DND-41 (cell line): ENCODE data around the gene VAMP2.

Experiments
- ATAC-seq: fragments of 200-7000 bp; cut with Tn5 transposase; 3 replicates; pipeline ENCODE4 v1.9.1; 2021; ENCODE audit warnings: low read depth; ENCODE audit not compliant: insufficient read depth
- DNase-seq: peaks from one replicate; pipeline ENCODE4 v3.0.0-alpha.2; 2020
- H2AFZ ChIP-seq: 2 replicates; pipeline ENCODE4 v1.6.0; 2012; ENCODE audit warnings: low read depth, low read length
- H3K27ac ChIP-seq: 2 replicates; pipeline ENCODE4 v1.5.1; 2012; ENCODE audit warnings: low read length, inconsistent platforms
- H3K27me3 ChIP-seq: fragments of 200-600 bp; sonication (generic); 2 replicates; pipeline ENCODE4 v1.6.0; 2012; ENCODE audit warnings: low read length, mild to moderate bottlenecking, inconsistent platforms; ENCODE audit not compliant: insufficient read depth, poor library complexity
- H3K36me3 ChIP-seq: 2 replicates; pipeline ENCODE4 v1.5.1; 2012; ENCODE audit warnings: low read length, inconsistent platforms; ENCODE audit not compliant: insufficient read depth
- H3K4me1 ChIP-seq: 2 replicates; pipeline ENCODE4 v1.5.1; 2012; ENCODE audit warnings: mild to moderate bottlenecking, low read length; ENCODE audit not compliant: insufficient read depth
- H3K4me2 ChIP-seq: 2 replicates; pipeline ENCODE4 v1.6.0; 2012; ENCODE audit warnings: mild to moderate bottlenecking, moderate library complexity, low read length, inconsistent platforms; ENCODE audit not compliant: insufficient read depth
- H3K4me3 ChIP-seq, 2 experiments: fragments of 200-600 bp in 1 of 2; shearing (Covaris generic) in 1 of 2; 2 replicates each; pipeline ENCODE4 v1.5.1; 2012 to 2016; ENCODE audit warnings: inconsistent platforms in 2 of 2, low read length in 2 of 2, mild to moderate bottlenecking in 2 of 2, low read depth in 1 of 2, moderate library complexity in 1 of 2
- H3K79me2 ChIP-seq: 2 replicates; pipeline ENCODE4 v1.6.0; 2012; ENCODE audit warnings: low read length, inconsistent platforms; ENCODE audit not compliant: insufficient read depth
- H3K9ac ChIP-seq: 2 replicates; pipeline ENCODE4 v1.6.0; 2012; ENCODE audit warnings: low read depth, mild to moderate bottlenecking, inconsistent platforms, low read length, moderate library complexity
- H3K9me3 ChIP-seq: 2 replicates; pipeline ENCODE4 v1.5.1; 2012; ENCODE audit warnings: low read length, moderate library complexity, mild to moderate bottlenecking, inconsistent platforms; ENCODE audit not compliant: insufficient read depth, severe bottlenecking
- H4K20me1 ChIP-seq: 2 replicates; pipeline ENCODE4 v1.6.0; 2012; ENCODE audit warnings: low read length; ENCODE audit not compliant: insufficient read depth
- EZH2 ChIP-seq: IDR thresholded peaks from 3 replicates; pipeline ENCODE4 v1.6.1; 2012; ENCODE audit warnings: borderline replicate concordance, low read depth, mild to moderate bottlenecking, moderate library complexity, low read length, inconsistent platforms; ENCODE audit not compliant: severe bottlenecking
- TF ChIP-seq, protein P1 (sequence below): IDR thresholded peaks from 2 replicates; pipeline ENCODE4 v1.5.1; 2012; ENCODE audit warnings: borderline replicate concordance, low read length, moderate library complexity, mild to moderate bottlenecking; ENCODE audit not compliant: poor library complexity, severe bottlenecking; ENCODE audit errors: extremely low read depth

VAMP2 gene

DNA sequence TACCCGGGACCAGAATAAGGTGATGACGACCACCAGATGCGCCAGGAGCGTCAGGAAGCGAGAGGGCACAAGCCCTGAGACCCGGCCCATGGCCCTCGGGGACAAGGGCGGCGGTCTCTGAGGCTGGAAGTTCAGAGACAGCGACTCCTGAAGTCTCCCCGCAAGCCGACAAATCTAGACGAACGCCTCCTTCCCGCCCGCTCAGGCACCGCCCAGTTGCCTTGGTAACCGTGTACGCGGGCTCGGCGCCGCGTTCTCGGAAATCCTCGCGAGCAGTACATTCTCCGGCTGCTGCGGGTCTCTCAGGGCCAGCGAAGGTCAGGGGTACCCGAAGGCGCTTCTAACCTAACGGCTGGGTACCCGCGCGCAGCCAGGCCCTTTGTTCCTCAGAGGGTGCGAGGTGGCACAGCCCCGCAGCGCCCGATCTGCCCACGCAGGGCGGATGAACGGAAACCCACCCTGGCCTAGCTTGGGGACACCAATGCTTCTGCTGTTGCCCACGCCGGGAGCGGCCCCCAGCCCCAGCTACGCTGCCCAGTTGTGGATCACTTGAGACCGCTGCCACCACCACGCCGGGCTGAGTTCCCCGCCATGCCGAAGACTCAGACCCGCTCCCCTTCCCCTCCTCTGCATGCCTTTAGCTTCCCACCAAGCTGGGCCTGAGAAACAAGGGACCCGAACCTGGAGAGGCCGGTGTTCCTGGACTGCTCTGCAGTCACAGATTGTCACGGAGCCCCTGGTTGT lies 13.6 kb upstream of the VAMP2 start, which contains the start of gene TMEM107:
TMEM107 (minus strand) TSS at position 184 of the 744 bp plus-strand sequence; CDS start at position 90, 94 bp downstream.
- Histone ChIP-seq H3K4me2 (peak within 1 kb of the TSS; percentile 80), H3K36me3 (no peaks in the 10 kb centered on the region; the same call in 1 of the 2 replicates), H3K9me3 (no peaks in the 10 kb centered on the region), H3K79me2 (peaks cover 18% of the 10 kb centered on the region), H3K4me1 (peaks cover 51% of the 10 kb centered on the region), H3K4me3 (peak within 1 kb of the TSS; percentile 40 to 78), H4K20me1 (no peaks in the 10 kb centered on the region), H3K27me3 (no peaks in the 10 kb centered on the region), H2AFZ (peak within 1 kb of the TSS; percentile 84), H3K9ac (peak within 1 kb of the TSS; percentile 74), H3K27ac (peak within 1 kb of the TSS; percentile 81)
- ATAC-seq = peak; percentile 67
- peak; percentile 91 for DNase-seq
- TF ChIP-seq, protein P1, sequence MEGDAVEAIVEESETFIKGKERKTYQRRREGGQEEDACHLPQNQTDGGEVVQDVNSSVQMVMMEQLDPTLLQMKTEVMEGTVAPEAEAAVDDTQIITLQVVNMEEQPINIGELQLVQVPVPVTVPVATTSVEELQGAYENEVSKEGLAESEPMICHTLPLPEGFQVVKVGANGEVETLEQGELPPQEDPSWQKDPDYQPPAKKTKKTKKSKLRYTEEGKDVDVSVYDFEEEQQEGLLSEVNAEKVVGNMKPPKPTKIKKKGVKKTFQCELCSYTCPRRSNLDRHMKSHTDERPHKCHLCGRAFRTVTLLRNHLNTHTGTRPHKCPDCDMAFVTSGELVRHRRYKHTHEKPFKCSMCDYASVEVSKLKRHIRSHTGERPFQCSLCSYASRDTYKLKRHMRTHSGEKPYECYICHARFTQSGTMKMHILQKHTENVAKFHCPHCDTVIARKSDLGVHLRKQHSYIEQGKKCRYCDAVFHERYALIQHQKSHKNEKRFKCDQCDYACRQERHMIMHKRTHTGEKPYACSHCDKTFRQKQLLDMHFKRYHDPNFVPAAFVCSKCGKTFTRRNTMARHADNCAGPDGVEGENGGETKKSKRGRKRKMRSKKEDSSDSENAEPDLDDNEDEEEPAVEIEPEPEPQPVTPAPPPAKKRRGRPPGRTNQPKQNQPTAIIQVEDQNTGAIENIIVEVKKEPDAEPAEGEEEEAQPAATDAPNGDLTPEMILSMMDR = peak; percentile 29
- no peak for TF ChIP-seq EZH2

DNA sequence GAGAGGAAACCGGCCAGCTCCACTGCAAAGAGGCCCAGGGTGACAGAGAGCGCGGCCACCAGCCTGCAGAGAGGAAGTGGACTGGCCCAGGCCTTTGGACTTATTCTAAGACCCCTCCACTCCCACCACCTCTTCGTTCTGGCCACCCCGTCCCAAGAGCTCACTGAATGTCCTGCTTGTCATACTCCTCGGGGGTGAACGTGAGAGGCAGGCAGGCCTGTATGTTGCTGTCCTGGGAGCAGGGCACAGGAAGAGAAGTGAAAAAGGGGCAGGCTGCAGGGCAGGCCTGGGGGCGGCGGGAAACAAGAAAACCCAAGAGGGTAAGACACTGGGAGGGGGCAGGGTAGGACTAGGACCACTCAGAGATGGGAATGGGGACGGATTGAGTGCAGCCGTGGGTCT lies 13.0 kb upstream of the VAMP2 start:
- Histone ChIP-seq H3K4me3 (peak overlapping the region; percentile 40 to 78), H3K9me3 (no peaks in the 10 kb centered on the region), H3K4me1 (peaks cover 54% of the 10 kb centered on the region), H4K20me1 (no peaks in the 10 kb centered on the region), H3K79me2 (peaks cover 18% of the 10 kb centered on the region), H3K9ac (peak overlapping the region; percentile 74), H2AFZ (peak overlapping the region; percentile 84), H3K27me3 (no peaks in the 10 kb centered on the region), H3K4me2 (peak overlapping the region; percentile 80), H3K27ac (peak overlapping the region; percentile 81), H3K36me3 (no peaks in the 10 kb centered on the region; the same call in 1 of the 2 replicates)
- DNase-seq (peak; percentile 30), ATAC-seq (peak; percentile 20)
- TF ChIP-seq, protein P1 = no peak
- TF ChIP-seq EZH2 = no peak

DNA sequence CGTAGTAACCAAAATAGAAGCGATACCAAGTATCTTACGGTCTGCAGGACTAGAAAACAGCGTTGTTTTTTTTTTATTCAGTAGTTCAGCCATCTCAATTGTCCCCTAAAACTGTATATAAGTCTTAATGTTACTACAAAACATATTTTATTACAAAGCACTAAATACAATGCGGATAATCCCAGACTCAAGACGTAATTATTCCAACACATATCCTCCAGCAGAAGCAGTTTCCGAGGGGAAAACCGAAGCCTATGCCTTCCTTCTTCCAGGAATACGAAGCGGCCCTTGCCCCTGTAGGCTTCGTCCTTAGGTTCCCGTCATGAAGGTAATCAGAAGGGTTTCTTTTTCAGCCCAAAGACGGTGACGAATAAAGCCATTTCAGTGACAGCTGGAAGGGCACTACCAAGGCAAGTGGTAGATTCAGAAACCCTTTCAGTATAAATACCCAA lies 11.1 kb upstream of the VAMP2 start:
- Histone ChIP-seq H3K36me3 (no peaks in the 10 kb centered on the region; the same call in 1 of the 2 replicates), H3K9me3 (no peaks in the 10 kb centered on the region), H3K27me3 (no peaks in the 10 kb centered on the region), H3K4me1 (peaks cover 54% of the 10 kb centered on the region), H2AFZ (peak overlapping the region; percentile 54), H4K20me1 (no peaks in the 10 kb centered on the region), H3K4me3 (peak overlapping the region; percentile 21 to 52; a peak in 3 of 4 replicates), H3K79me2 (peaks cover 18% of the 10 kb centered on the region), H3K9ac (peak overlapping the region; percentile 74), H3K4me2 (peak overlapping the region; percentile 80), H3K27ac (peak overlapping the region; percentile 96)
- no peak for DNase-seq
- TF ChIP-seq EZH2 = no peak
- TF ChIP-seq, protein P1 = no peak
- no peak for ATAC-seq
